GM19193 (cell line): ENCODE results near the gene THSD4.

Experiments used
- POLR2A ChIP-seq: IDR thresholded peaks from 4 replicates; pipeline ENCODE4 v1.6.1; 2011; ENCODE audit not compliant: insufficient read depth, insufficient read length; ENCODE audit errors: extremely low read depth

The THSD4 gene

GRCh38 chr15:71091601-71092000 is 23.7 kb upstream of the THSD4 start:
- no peak for TF ChIP-seq POLR2A

GRCh38 chr15:71092056-71092600 is 23.1 kb upstream of the THSD4 start:
- no peak for TF ChIP-seq POLR2A

GRCh38 chr15:71093054-71094024 is 21.9 kb upstream of the THSD4 start:
- no peak for TF ChIP-seq POLR2A

- no peak for TF ChIP-seq POLR2A
Measured at GRCh38 chr15:71094137-71094536, 21.1 kb upstream of the THSD4 start.

- no peak for TF ChIP-seq POLR2A
Measured at GRCh38 chr15:71096676-71097075, 18.6 kb upstream of the THSD4 start.

- no peak for TF ChIP-seq POLR2A
Measured at GRCh38 chr15:71097890-71098289, 17.4 kb upstream of the THSD4 start.

GRCh38 chr15:71098920-71099319 is 16.4 kb upstream of the THSD4 start:
- TF ChIP-seq POLR2A: no peak

- no peak for TF ChIP-seq POLR2A
Measured at GRCh38 chr15:71103102-71103676, 12.1 kb upstream of the THSD4 start.

- no peak for TF ChIP-seq POLR2A
Measured at GRCh38 chr15:71104636-71105035, 10.6 kb upstream of the THSD4 start.

- TF ChIP-seq POLR2A: no peak
Measured at GRCh38 chr15:71105444-71105843, 9.8 kb upstream of the THSD4 start.

- no peak for TF ChIP-seq POLR2A
Measured at GRCh38 chr15:71106802-71107500, 8.3 kb upstream of the THSD4 start.

GRCh38 chr15:71107501-71107815 is 7.8 kb upstream of the THSD4 start:
- TF ChIP-seq POLR2A: no peak

- no peak for TF ChIP-seq POLR2A
Measured at GRCh38 chr15:71109130-71109529, 6.1 kb upstream of the THSD4 start.

- TF ChIP-seq POLR2A: no peak
Measured at GRCh38 chr15:71109905-71110304, 5.4 kb upstream of the THSD4 start.
